AG10803 (cell line): ENCODE data around the gene SPARCL1.

Experiments used
- DNase-seq: peaks from one replicate; pipeline ENCODE4 v3.0.0; 2010; ENCODE audit warnings: low read depth
- H3K4me3 ChIP-seq: 2 replicates; pipeline ENCODE4 v1.5.1; 2011; ENCODE audit warnings: mild to moderate bottlenecking, low read length, control low read depth
- CTCF ChIP-seq: conservative IDR thresholded peaks from 2 replicates; pipeline ENCODE4 v1.5.1; 2011; ENCODE audit warnings: mild to moderate bottlenecking, low read length, control low read depth, inconsistent platforms

SPARCL1 gene

GRCh38 chr4:87566276-87566675 lies 37.1 kb upstream of the SPARCL1 start:
- DNase-seq = no peak
- no peak overlapping the region for H3K4me3 ChIP-seq
- no peak for TF ChIP-seq CTCF

GRCh38 chr4:87565746-87566145 lies 36.6 kb upstream of the SPARCL1 start:
- DNase-seq = no peak
- TF ChIP-seq CTCF = no peak
- no peak overlapping the region for H3K4me3 ChIP-seq

- no peak for DNase-seq
- H3K4me3 ChIP-seq = no peak overlapping the region
- no peak for TF ChIP-seq CTCF
These were observed 31.6 kb upstream of the SPARCL1 start for GRCh38 chr4:87560802-87561201.

- no peak for TF ChIP-seq CTCF
- DNase-seq = no peak
- H3K4me3 ChIP-seq = no peak overlapping the region
These were observed 30.1 kb upstream of the SPARCL1 start for GRCh38 chr4:87559090-87559837.

GRCh38 chr4:87557348-87557747 lies 28.2 kb upstream of the SPARCL1 start:
- no peak for DNase-seq
- TF ChIP-seq CTCF = no peak
- no peak overlapping the region for H3K4me3 ChIP-seq

- DNase-seq = peak; percentile 87
- H3K4me3 ChIP-seq = no peak overlapping the region
- TF ChIP-seq CTCF = no peak; the same call in 1 of the 2 replicates
These were observed 26.8 kb upstream of the SPARCL1 start for GRCh38 chr4:87555773-87556619.

GRCh38 chr4:87553182-87553581 lies 24.0 kb upstream of the SPARCL1 start:
- TF ChIP-seq CTCF = no peak
- DNase-seq = no peak

More at GRCh38 chr4:87553182-87553581, 24.0 kb upstream of the SPARCL1 start:
- no peak overlapping the region for H3K4me3 ChIP-seq
